Neuronal stem cell (in vitro differentiated cells): ENCODE data around the gene CHID1.

ENCODE experiments used
- DNase-seq: peaks from one replicate; pipeline ENCODE4 v3.0.0-alpha.2; 2013; ENCODE audit warnings: low spot score
- H2AFZ ChIP-seq: one replicate; pipeline ENCODE4 v1.6.1; 2013; ENCODE audit warnings: mild to moderate bottlenecking, low read length, inconsistent platforms
- H2AK5ac ChIP-seq: 2 replicates; pipeline ENCODE4 v1.6.1; 2013; ENCODE audit warnings: low read depth, mild to moderate bottlenecking, inconsistent platforms, low read length, moderate library complexity, mixed read lengths
- H2BK120ac ChIP-seq: 2 replicates; pipeline ENCODE4 v1.6.1; 2013; ENCODE audit warnings: low read depth, mild to moderate bottlenecking, inconsistent platforms, low read length, moderate library complexity, mixed read lengths
- H2BK12ac ChIP-seq: one replicate; pipeline ENCODE4 v1.6.1; 2013; ENCODE audit warnings: low read length, inconsistent platforms
- H2BK15ac ChIP-seq: 2 replicates; pipeline ENCODE4 v1.6.1; 2013; ENCODE audit warnings: mild to moderate bottlenecking, low read length, inconsistent platforms, mixed read lengths
- H2BK5ac ChIP-seq: one replicate; pipeline ENCODE4 v1.6.1; 2013; ENCODE audit warnings: inconsistent platforms, mild to moderate bottlenecking, low read length, moderate library complexity
- H3K14ac ChIP-seq: one replicate; pipeline ENCODE4 v1.6.1; 2013; ENCODE audit warnings: low read length, inconsistent platforms
- H3K18ac ChIP-seq: 2 replicates; pipeline ENCODE4 v1.6.1; 2013; ENCODE audit warnings: low read length, inconsistent platforms
- H3K23ac ChIP-seq: 2 replicates; pipeline ENCODE4 v1.6.1; 2013; ENCODE audit warnings: low read depth, mild to moderate bottlenecking, mixed read lengths, low read length, inconsistent platforms; ENCODE audit not compliant: poor library complexity
- H3K27ac ChIP-seq: replicated peaks from 3 replicates; pipeline ENCODE4 v1.5.1; 2013; ENCODE audit warnings: low read length, inconsistent platforms
- H3K27me3 ChIP-seq, 3 experiments: 2 replicates each; pipeline ENCODE4 v1.6.1; 2013; ENCODE audit warnings: low read length in 3 of 3, mild to moderate bottlenecking in 2 of 3, inconsistent platforms in 1 of 3, low read depth in 1 of 3, mixed read lengths in 1 of 3, moderate library complexity in 1 of 3; ENCODE audit not compliant: control insufficient read depth in 3 of 3, insufficient read depth in 3 of 3
- H3K36me3 ChIP-seq, 2 donors: replicated peaks in 1 of 2; 2 replicates each; pipeline ENCODE4 v1.6.1; 2013; ENCODE audit warnings: low read length in 2 of 2; ENCODE audit not compliant: control insufficient read depth in 2 of 2, insufficient read depth in 2 of 2
- H3K4ac ChIP-seq: 2 replicates; pipeline ENCODE4 v1.6.1; 2013; ENCODE audit warnings: inconsistent platforms, mild to moderate bottlenecking, low read length, moderate library complexity
- H3K4me1 ChIP-seq, 2 donors: 1 replicate in 1 of 2; 2 replicates in 1 of 2; pipeline ENCODE4 v1.6.1; 2013; ENCODE audit warnings: low read length in 2 of 2, low read depth in 1 of 2; ENCODE audit not compliant: control insufficient read depth in 2 of 2, insufficient read depth in 1 of 2
- H3K4me2 ChIP-seq: one replicate; pipeline ENCODE4 v1.6.1; 2013; ENCODE audit warnings: mild to moderate bottlenecking, low read length, inconsistent platforms; ENCODE audit not compliant: insufficient read depth, poor library complexity, severe bottlenecking
- H3K4me3 ChIP-seq, 2 donors: 2 replicates each; pipeline ENCODE4 v1.5.1; 2013; ENCODE audit warnings: low read length in 2 of 2, mild to moderate bottlenecking in 2 of 2, inconsistent platforms in 1 of 2, moderate library complexity in 1 of 2
- H3K79me1 ChIP-seq: one replicate; pipeline ENCODE4 v1.6.1; 2013; ENCODE audit warnings: low read depth, mild to moderate bottlenecking, inconsistent platforms, low read length, moderate library complexity
- H3K9ac ChIP-seq: one replicate; pipeline ENCODE4 v1.6.1; 2013; ENCODE audit warnings: mild to moderate bottlenecking, low read depth, low read length, inconsistent platforms; ENCODE audit not compliant: poor library complexity
- H3K9me3 ChIP-seq, 2 donors: replicated peaks in 1 of 2; 2 replicates each; pipeline versions ENCODE3 to v1.6.1; 2013; ENCODE audit warnings: low read length in 2 of 2, mild to moderate bottlenecking in 2 of 2, inconsistent platforms in 1 of 2, low read depth in 1 of 2, mixed read lengths in 1 of 2, moderate library complexity in 1 of 2; ENCODE audit not compliant: control insufficient read depth in 2 of 2, insufficient read depth in 1 of 2
- H4K8ac ChIP-seq: one replicate; pipeline ENCODE4 v1.6.1; 2013; ENCODE audit warnings: low read depth, mild to moderate bottlenecking, inconsistent platforms, low read length, moderate library complexity
- H4K91ac ChIP-seq: one replicate; pipeline ENCODE4 v1.6.1; 2013; ENCODE audit warnings: low read length, low read depth, mild to moderate bottlenecking, inconsistent platforms; ENCODE audit not compliant: poor library complexity
- WGBS, 2 donors: extraction: QIAGEN DNeasy Blood & Tissue Kit; methylation state at CpG; one replicate each; pipeline ENCODE4 v1.1.7; 2013; ENCODE audit warnings: missing lambda C conversion rate in 2 of 2, mixed read lengths in 1 of 2; ENCODE audit not compliant: insufficient read length in 2 of 2, insufficient replicate concordance in 1 of 2; ENCODE audit errors: extremely low coverage in 2 of 2; 5-methylcytosine and 5-hydroxymethylcytosine counted together

Gene CHID1

GRCh38 chr11:831118-831864, 79.3 kb downstream of the CHID1 start:
- Histone ChIP-seq H3K27ac (no peak overlapping the region), H2BK5ac (peak overlapping the region; percentile 59), H2AK5ac (peak overlapping the region; percentile 100), H3K18ac (peak overlapping the region; percentile 99), H2AFZ (peak overlapping the region; percentile 80), H3K14ac (no peak overlapping the region), H2BK120ac (peak overlapping the region; percentile 82), H3K36me3 (peaks cover 2 to 10% of the 10 kb centered on the region in 2 donors), H4K8ac (no peak overlapping the region), H3K9me3 (peaks cover 0 to 3% of the 10 kb centered on the region in 2 donors), H3K9ac (peak overlapping the region; percentile 88), H3K23ac (peak overlapping the region; percentile 91), H4K91ac (no peak overlapping the region), H3K79me1 (peaks cover 12% of the 10 kb centered on the region), H2BK12ac (peak overlapping the region; percentile 99), H3K4me2 (peak overlapping the region; percentile 86), H2BK15ac (peak overlapping the region; percentile 100), H3K4me1 (peaks cover 53 to 58% of the 10 kb centered on the region in 2 donors), H3K4ac (no peak overlapping the region), H3K27me3 (peaks cover 9 to 48% (median 18%) of the 10 kb centered on the region in 3 experiments), H3K4me3 (peak overlapping the region; percentile 57 to 62)
- no CpG with 5 or more reads among the region's 31 CpGs for WGBS, 2 donors
- no peak for DNase-seq

- WGBS, 2 donors, result no CpG with 5 or more reads among the region's 78 CpGs
- Histone ChIP-seq H3K4me1 (peaks cover 53 to 59% of the 10 kb centered on the region in 2 donors), H3K9ac (peak overlapping the region; percentile 94), H3K36me3 (peaks cover 0 to 8% of the 10 kb centered on the region in 2 donors), H3K27me3 (peaks cover 9 to 55% (median 18%) of the 10 kb centered on the region in 3 experiments), H3K4me2 (peak overlapping the region; percentile 86), H2AFZ (peak overlapping the region; percentile 80), H3K79me1 (peaks cover 10% of the 10 kb centered on the region), H3K14ac (peak overlapping the region; percentile 94), H3K9me3 (peaks cover 0 to 3% of the 10 kb centered on the region in 2 donors), H2BK12ac (peak overlapping the region; percentile 94), H2BK5ac (peak overlapping the region; percentile 95), H3K27ac (no peak overlapping the region), H3K4ac (no peak overlapping the region), H4K8ac (no peak overlapping the region), H2AK5ac (peak overlapping the region; percentile 43), H3K4me3 (peak overlapping the region; percentile 45 to 73), H2BK120ac (peak overlapping the region; percentile 96), H3K23ac (peak overlapping the region; percentile 91), H4K91ac (no peak overlapping the region), H2BK15ac (peak overlapping the region; percentile 72), H3K18ac (peak overlapping the region; percentile 99)
- DNase-seq, result no peak
Measured at GRCh38 chr11:830295-831117, 80.1 kb downstream of the CHID1 start.

GRCh38 chr11:829847-830294, 80.7 kb downstream of the CHID1 start:
- Histone ChIP-seq H4K8ac (no peak overlapping the region), H3K4me3 (peak overlapping the region; percentile 45 to 73), H3K36me3 (peaks cover 0 to 10% of the 10 kb centered on the region in 2 donors), H3K27me3 (peaks cover 9 to 56% (median 18%) of the 10 kb centered on the region in 3 experiments), H3K27ac (no peak overlapping the region), H2AK5ac (peak overlapping the region; percentile 41), H3K79me1 (peaks cover 10% of the 10 kb centered on the region), H3K4me2 (peak overlapping the region; percentile 86), H2BK120ac (no peak overlapping the region), H2BK12ac (no peak overlapping the region), H2AFZ (peak overlapping the region; percentile 80), H3K9ac (peak overlapping the region; percentile 91), H3K18ac (peak overlapping the region; percentile 80), H3K4ac (no peak overlapping the region), H2BK15ac (peak overlapping the region; percentile 40), H3K9me3 (peaks cover 0 to 3% of the 10 kb centered on the region in 2 donors), H2BK5ac (peak overlapping the region; percentile 95), H4K91ac (no peak overlapping the region), H3K4me1 (peaks cover 53 to 59% of the 10 kb centered on the region in 2 donors), H3K23ac (peak overlapping the region; percentile 70), H3K14ac (peak overlapping the region; percentile 71)
- no peak for DNase-seq
- no CpG with 5 or more reads among the region's 39 CpGs for WGBS, 2 donors
